OCI-LY3 (cell line): ENCODE data around the gene NOL4.

Experiments used
- H2AFZ ChIP-seq: fragments of 200-600, 300-600 bp; shearing (Covaris generic); 2 replicates; pipeline ENCODE4 v1.6.0; 2014; ENCODE audit warnings: antibody characterized with exemption, low read depth, low read length
- H3K27ac ChIP-seq: fragments of 200-600, 300-600 bp; sonication (generic); 2 replicates; pipeline ENCODE4 v1.5.1; 2014; ENCODE audit warnings: mild to moderate bottlenecking, low read length, moderate library complexity, mixed read lengths
- H3K27me3 ChIP-seq: fragments of 200-600, 300-600 bp; sonication (generic); 2 replicates; pipeline ENCODE4 v1.6.1; 2014; ENCODE audit warnings: low read depth, low read length, mixed read lengths
- H3K36me3 ChIP-seq: fragments of 200-600, 300-600 bp; sonication (generic); replicated peaks from 2 replicates; pipeline ENCODE3; 2014; ENCODE audit warnings: low read depth, low read length, mixed read lengths
- H3K4me1 ChIP-seq: fragments of 300-600, 200-600 bp; sonication (generic); 2 replicates; pipeline ENCODE4 v1.6.1; 2014; ENCODE audit warnings: low read length, mixed read lengths
- H3K4me2 ChIP-seq: fragments of 200-600, 300-600 bp; sonication (generic); 2 replicates; pipeline ENCODE4 v1.6.1; 2014; ENCODE audit warnings: low read length, mixed read lengths
- H3K4me3 ChIP-seq: fragments of 300-600, 200-600 bp; sonication (generic); 2 replicates; pipeline ENCODE4 v1.5.1; 2014; ENCODE audit warnings: antibody characterized with exemption, mild to moderate bottlenecking, low read length, moderate library complexity
- H3K79me2 ChIP-seq: fragments of 300-600, 200-600 bp; shearing (Covaris generic); 2 replicates; pipeline ENCODE4 v1.6.1; 2014; ENCODE audit warnings: mild to moderate bottlenecking, low read length, mixed read lengths
- H3K9ac ChIP-seq: fragments of 300-600, 200-600 bp; shearing (Covaris generic); 2 replicates; pipeline ENCODE4 v1.6.0; 2014; ENCODE audit warnings: mild to moderate bottlenecking, low read length, moderate library complexity
- H3K9me3 ChIP-seq: fragments of 200-600, 300-600 bp; shearing (Covaris generic); 2 replicates; pipeline ENCODE4 v1.6.1; 2014; ENCODE audit warnings: low read length, mixed read lengths; ENCODE audit not compliant: insufficient read depth
- H4K20me1 ChIP-seq: fragments of 200-600, 300-600 bp; sonication (generic); 2 replicates; pipeline ENCODE4 v1.6.1; 2016; ENCODE audit warnings: low read length, mixed read lengths; ENCODE audit not compliant: insufficient read depth
- EZH2phosphoT487 ChIP-seq: fragments of 200-600 bp; shearing (Covaris generic); IDR thresholded peaks from 2 replicates; pipeline ENCODE4 v1.6.1; 2018; ENCODE audit warnings: antibody characterized with exemption, mixed run types, low read depth
- TF ChIP-seq, protein P1 (sequence below): fragments of 200-600, 300-600 bp; sonication (generic); IDR thresholded peaks from 2 replicates; pipeline ENCODE4 v1.5.1; 2014; ENCODE audit warnings: antibody characterized with exemption, low read length, low read depth

Gene NOL4

DNA sequence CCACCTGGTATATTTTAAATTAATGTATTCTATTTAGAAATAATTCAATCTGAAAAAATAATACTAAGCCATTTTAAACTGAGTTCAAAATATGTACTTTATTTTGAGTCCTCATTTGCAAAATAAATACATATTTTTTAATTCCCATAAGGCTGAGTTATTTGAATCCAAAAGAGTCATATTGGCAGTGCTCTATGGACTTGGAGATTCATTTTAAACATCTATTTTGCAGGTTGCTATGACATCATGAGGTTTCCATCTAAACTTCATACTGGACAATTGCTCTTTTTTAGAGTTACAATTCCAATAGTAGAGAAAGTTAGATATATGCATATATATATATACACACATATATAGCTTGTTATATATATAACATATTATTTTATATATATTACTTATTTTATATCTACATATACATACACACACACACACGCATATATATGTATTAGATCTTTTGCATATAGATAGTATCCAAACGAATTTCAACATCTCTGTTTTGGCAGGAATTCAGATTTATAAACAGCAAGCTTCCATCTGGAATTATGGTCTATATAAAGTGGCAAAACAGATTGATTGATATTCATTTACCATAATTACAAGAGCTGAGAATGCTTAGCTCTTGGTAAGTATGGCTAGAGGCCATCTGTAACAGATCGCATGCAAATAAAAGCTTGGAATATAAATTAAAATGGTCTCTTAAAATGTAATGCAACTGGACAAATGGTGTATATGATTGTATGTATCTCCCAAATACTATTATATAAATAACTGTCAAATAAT is 34.9 kb downstream of the NOL4 start:
- H4K20me1 ChIP-seq, result no peaks in the 10 kb centered on the region
- H3K36me3 ChIP-seq, result no peaks in the 10 kb centered on the region
- H3K4me2 ChIP-seq, result no peak overlapping the region
- no peaks in the 10 kb centered on the region for H3K27me3 ChIP-seq
- peaks cover 15% of the 10 kb centered on the region for H3K4me1 ChIP-seq
- no peaks in the 10 kb centered on the region for H3K9me3 ChIP-seq
- H3K9ac ChIP-seq, result no peak overlapping the region
- no peak overlapping the region for H3K4me3 ChIP-seq
- no peak overlapping the region for H3K27ac ChIP-seq
- TF ChIP-seq, protein P1, sequence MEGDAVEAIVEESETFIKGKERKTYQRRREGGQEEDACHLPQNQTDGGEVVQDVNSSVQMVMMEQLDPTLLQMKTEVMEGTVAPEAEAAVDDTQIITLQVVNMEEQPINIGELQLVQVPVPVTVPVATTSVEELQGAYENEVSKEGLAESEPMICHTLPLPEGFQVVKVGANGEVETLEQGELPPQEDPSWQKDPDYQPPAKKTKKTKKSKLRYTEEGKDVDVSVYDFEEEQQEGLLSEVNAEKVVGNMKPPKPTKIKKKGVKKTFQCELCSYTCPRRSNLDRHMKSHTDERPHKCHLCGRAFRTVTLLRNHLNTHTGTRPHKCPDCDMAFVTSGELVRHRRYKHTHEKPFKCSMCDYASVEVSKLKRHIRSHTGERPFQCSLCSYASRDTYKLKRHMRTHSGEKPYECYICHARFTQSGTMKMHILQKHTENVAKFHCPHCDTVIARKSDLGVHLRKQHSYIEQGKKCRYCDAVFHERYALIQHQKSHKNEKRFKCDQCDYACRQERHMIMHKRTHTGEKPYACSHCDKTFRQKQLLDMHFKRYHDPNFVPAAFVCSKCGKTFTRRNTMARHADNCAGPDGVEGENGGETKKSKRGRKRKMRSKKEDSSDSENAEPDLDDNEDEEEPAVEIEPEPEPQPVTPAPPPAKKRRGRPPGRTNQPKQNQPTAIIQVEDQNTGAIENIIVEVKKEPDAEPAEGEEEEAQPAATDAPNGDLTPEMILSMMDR, result no peak
- no peak for TF ChIP-seq EZH2phosphoT487
- no peaks in the 10 kb centered on the region for H3K79me2 ChIP-seq
- H2AFZ ChIP-seq, result no peak overlapping the region
